HG03439 (cell line): ENCODE measurements around the gene COPZ2.
"Not testable (repeated sequence)": the region's sequence is repeated elsewhere in the genome, so short reads cannot be mapped to it uniquely, and the experiment has no call there.

Experiments used
- ATAC-seq: cut with Tn5 transposase; IDR thresholded peaks from one replicate; pipeline ENCODE4 v1.9.1; 2021; ENCODE audit warnings: mild to moderate bottlenecking, moderate library complexity; ENCODE audit not compliant: unreplicated experiment

The COPZ2 gene

GRCh38 chr17:48010193-48010592 lies 27.4 kb downstream of the COPZ2 start:
- no peak for ATAC-seq

DNA sequence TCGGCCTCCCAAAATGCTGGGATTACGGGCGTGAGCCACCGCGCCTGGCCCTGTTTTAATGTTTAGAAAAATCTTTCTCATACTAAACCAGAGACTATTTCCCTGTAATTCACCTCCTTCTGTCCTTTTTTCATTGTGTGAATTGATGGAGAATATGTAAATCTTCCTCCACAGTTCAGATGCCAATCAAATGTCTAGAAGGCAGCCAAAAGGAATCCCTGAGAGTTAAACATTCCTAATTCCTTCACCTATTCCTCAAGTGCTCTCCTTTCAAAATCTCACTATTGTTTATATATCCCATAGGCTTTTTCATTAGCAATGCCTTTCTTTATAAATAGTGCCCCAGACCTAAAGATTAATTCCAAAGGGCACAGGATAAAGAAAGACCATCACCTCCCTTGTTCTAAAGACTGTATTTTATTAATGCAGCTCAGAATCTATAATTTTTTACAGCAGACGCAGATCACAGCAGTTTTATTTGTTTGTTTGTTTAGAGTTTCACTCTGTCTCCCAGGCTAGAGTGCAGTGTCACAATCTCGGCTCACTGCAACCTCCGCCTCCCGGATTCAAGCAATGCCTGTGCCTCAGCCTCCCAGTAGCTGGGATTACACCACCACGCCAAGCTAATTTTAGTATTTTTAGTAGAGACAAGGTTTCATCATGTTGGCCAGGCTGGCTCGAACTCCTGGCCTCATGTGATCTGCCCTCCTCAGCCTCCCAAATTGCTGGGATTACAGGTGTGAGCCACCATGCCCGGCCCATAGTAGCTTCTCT lies 30.5 kb downstream of the COPZ2 start:
- ATAC-seq = no peak

GRCh38 chr17:48004983-48005382 lies 32.6 kb downstream of the COPZ2 start:
- ATAC-seq = no peak

GRCh38 chr17:48003417-48004151 lies 34.0 kb downstream of the COPZ2 start:
- no peak for ATAC-seq

DNA sequence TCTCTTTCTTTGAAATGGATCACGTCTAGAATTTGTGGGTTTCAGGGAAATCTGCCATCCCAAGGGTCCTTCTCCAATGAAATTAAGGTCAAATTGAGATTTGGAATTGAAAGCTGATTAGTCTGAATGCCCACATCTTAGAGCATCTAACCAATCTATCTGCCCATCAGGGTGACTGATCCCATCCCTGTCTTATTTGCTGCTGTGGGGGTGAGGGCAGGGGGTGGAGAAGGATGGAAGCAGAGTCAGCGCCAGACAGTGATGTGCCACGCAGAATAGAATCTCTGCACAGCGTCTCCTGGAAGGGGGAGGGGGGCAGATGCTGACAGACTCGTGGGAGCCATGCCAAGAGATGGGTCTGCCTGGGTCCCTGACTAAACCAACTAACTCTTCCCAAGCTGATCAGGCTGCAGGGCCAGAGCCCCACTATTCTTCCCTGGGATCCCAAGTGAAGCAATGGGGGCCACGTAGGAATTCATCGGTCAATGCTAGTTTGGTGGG lies 34.6 kb downstream of the COPZ2 start:
- no peak for ATAC-seq

GRCh38 chr17:48002266-48002915 lies 35.2 kb downstream of the COPZ2 start:
- no peak for ATAC-seq

DNA sequence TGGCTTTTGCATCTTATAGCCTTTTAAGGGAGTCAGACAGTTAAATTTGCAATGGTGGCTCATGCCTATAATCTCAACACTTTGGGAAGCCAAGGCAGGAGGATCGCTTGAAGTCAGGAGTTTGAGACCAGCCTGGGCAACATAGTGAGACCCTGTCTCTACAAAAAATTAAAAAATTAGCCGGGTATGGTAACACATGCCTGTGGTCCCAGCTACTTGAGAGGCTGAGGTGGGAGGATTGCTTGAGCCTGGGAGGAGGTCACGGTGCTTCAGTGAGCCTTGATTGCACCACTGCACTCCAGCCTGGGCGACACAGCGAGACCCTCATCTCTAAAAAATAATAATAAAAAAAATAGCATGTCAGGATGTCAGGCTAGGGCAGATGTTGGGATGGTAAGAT lies 35.9 kb downstream of the COPZ2 start:
- not testable (repeated sequence) for ATAC-seq

- ATAC-seq = no peak
These were observed 36.4 kb downstream of the COPZ2 start for GRCh38 chr17:48001197-48001596.

- ATAC-seq = no peak
These were observed 38.0 kb downstream of the COPZ2 start for GRCh38 chr17:47999582-47999981.

DNA sequence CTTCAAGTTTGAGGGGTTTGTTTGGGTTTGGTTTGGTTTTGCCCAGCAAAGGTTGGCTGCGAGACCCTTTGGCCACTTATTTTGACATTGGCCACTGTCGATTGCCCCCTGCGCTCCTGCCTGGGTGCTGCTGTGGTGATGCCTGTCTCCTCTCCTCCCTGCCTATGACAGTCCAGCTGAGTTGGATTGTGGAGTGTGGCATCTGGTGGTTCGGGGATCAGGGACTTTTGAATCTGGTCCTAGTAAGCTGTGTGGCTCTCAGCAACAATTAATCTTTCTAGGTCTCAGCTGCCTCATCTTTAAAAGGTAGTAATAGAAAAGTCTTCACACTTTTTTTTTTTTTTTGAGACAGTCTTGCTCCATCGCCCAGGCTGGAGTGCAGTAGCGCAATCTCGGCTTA lies 39.6 kb downstream of the COPZ2 start:
- no peak for ATAC-seq

GRCh38 chr17:47997586-47997985 lies 40.0 kb downstream of the COPZ2 start:
- no peak for ATAC-seq

DNA sequence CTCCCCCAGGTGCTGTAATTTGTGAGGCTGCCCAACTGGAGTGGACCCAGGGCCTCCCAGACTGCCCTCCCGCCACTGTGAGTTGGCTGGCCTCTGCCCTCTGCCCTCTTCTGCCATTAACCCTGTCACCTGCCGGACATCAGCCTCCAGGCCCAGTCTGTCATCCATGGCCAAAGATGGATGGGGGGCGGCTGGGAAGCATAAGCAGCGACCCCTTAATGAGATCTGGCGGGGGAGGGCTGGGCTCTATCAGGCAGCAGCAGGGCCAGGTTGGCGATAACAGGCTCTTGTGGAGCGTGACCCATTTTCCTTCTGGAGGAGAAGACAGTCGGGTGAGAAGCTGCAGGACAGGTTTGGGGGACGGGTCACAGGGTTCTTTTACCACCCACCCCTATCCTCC lies 41.4 kb downstream of the COPZ2 start:
- no peak for ATAC-seq

DNA sequence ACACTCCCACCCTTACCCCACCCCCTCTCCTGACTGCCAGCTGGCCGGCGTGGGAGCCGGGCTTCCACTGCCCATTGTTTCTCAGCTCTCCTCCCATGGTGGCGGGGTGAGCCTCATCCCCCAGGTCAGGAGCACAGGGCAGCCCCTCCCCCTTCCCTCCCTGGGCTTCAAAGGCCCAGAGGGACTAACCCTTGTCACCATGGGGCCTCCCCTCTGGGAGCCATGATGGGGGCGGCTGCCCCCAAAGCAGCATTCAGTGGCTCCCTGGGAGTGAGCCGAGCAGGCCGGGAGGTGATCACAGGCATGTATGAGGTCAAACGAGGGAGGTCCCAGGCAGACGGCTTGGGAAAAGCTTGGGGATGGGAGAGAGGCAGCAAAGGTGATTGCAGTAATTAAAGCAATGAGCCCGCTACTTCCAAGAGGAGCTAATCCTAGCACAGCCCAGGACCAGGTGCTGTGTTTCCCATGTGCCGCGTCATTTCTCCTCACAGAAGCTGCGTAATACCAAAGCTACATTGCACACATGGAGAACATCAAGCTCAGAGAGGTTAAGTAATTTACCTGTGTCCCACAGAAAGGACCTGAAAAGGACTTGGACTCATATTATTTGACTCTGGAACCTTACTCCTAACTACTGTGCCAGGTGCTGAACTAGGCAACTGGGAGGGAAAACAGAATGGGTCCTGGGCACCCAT lies 42.2 kb downstream of the COPZ2 start:
- no peak for ATAC-seq

DNA sequence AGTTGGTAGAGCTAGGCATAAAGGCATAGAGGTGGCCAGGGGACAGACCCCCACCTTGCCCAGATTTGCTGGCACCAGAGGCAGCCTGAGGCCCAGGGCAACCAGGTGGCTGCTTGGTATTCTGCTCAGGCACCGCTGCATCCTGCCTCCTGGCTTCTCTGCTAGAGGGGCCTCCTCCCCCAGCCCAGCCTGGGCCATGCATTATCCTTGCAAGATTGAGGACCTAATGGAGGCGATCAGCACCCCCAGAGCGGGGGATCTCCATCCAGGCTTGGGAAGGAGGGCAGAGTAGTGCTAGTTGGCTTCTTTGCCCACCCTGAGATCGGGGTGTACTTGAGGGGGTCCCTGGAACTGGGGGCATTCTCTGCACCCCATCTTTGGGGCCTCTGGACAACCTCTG lies 42.9 kb downstream of the COPZ2 start:
- ATAC-seq = no peak

- ATAC-seq = no peak
These were observed 43.6 kb downstream of the COPZ2 start for GRCh38 chr17:47993964-47994363.

GRCh38 chr17:47993031-47993564 lies 44.5 kb downstream of the COPZ2 start:
- ATAC-seq = no peak

GRCh38 chr17:47992216-47992615 lies 45.4 kb downstream of the COPZ2 start:
- ATAC-seq = no peak

- no peak for ATAC-seq
These were observed 46.5 kb downstream of the COPZ2 start for GRCh38 chr17:47990962-47991731.

GRCh38 chr17:47989700-47990099 lies 47.9 kb downstream of the COPZ2 start:
- no peak for ATAC-seq

GRCh38 chr17:47989159-47989558 lies 48.4 kb downstream of the COPZ2 start:
- ATAC-seq = no peak
